Measurements from ENCODE around the gene FSIP1.

GRCh38 chr15:39593071-39593655 is 189.5 kb downstream of the FSIP1 start:
- no peak for TF ChIP-seq POLR2A (IDR thresholded peaks at IDR 0.05)
- TF ChIP-seq, protein P1, sequence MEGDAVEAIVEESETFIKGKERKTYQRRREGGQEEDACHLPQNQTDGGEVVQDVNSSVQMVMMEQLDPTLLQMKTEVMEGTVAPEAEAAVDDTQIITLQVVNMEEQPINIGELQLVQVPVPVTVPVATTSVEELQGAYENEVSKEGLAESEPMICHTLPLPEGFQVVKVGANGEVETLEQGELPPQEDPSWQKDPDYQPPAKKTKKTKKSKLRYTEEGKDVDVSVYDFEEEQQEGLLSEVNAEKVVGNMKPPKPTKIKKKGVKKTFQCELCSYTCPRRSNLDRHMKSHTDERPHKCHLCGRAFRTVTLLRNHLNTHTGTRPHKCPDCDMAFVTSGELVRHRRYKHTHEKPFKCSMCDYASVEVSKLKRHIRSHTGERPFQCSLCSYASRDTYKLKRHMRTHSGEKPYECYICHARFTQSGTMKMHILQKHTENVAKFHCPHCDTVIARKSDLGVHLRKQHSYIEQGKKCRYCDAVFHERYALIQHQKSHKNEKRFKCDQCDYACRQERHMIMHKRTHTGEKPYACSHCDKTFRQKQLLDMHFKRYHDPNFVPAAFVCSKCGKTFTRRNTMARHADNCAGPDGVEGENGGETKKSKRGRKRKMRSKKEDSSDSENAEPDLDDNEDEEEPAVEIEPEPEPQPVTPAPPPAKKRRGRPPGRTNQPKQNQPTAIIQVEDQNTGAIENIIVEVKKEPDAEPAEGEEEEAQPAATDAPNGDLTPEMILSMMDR (IDR thresholded peaks at IDR 0.05): no peak

Measured in upper lobe of left lung (tissue), 4 donors.